Measurements from ENCODE around the gene PPARD.
"Not testable (repeated sequence)": the region's sequence is repeated elsewhere in the genome, so short reads cannot be mapped to it uniquely, and the experiment has no call there.

DNA sequence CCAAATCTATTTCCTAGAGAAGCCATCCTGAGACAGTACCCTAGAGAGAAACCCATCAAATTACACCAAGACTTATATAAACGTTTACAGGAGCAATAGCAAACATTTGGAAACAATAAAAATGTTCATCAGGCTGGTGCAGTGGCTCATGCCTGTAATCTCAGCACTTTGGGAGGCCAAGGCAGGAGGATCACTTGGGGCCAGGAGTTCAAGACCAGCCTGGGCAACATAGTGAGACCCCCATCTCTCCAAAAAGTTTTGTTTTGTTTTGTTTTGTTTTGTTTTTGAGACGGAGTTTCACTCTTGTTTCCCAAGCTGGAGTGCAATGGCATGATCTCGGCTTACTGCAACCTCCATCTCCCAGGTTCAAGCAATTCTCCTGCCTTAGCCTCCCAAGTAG, 90.3 kb downstream of the PPARD start:
- TF ChIP-seq, protein P1, sequence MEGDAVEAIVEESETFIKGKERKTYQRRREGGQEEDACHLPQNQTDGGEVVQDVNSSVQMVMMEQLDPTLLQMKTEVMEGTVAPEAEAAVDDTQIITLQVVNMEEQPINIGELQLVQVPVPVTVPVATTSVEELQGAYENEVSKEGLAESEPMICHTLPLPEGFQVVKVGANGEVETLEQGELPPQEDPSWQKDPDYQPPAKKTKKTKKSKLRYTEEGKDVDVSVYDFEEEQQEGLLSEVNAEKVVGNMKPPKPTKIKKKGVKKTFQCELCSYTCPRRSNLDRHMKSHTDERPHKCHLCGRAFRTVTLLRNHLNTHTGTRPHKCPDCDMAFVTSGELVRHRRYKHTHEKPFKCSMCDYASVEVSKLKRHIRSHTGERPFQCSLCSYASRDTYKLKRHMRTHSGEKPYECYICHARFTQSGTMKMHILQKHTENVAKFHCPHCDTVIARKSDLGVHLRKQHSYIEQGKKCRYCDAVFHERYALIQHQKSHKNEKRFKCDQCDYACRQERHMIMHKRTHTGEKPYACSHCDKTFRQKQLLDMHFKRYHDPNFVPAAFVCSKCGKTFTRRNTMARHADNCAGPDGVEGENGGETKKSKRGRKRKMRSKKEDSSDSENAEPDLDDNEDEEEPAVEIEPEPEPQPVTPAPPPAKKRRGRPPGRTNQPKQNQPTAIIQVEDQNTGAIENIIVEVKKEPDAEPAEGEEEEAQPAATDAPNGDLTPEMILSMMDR (IDR thresholded peaks at IDR 0.05), result not testable (repeated sequence)
- not testable (repeated sequence) for TF ChIP-seq POLR2A, EP300 (IDR thresholded peaks at IDR 0.05)
